HS-5 (cell line): ENCODE data around the gene ARAF.
"Not testable (repeated sequence)": the region's sequence is repeated elsewhere in the genome, so short reads cannot be mapped to it uniquely, and the experiment has no call there.

Experiments used
- DNase-seq: peaks from one replicate; pipeline ENCODE4 v3.0.0-alpha.2; 2012; ENCODE audit warnings: low read depth

ARAF gene

GRCh38 chrX:47560934-47561658, at the start of gene ARAF:
TSS of gene ARAF (plus strand) at chrX:47561205. CDS start at chrX:47562968, 1,763 bp downstream.
- peak; percentile 95 for DNase-seq

DNA sequence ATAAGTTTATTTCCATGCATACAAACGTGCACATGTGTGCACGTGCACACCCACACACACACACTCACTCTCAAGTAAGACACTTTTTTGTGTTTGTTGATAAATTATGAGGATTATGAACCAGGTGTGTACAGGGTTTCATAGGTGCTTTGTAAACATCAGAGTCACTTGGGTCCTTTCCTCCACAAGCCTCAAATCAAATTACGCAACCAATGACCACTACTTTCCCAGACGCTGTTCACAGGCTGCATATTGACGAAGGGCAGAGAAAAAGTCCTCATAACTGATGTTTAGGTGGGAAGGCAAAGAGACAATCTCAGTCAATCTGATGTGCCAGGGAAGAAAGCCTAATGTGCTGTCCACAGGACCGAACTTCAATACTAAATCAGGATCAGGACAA, 48.6 kb upstream of the ARAF start:
- DNase-seq: not testable (repeated sequence)

DNA sequence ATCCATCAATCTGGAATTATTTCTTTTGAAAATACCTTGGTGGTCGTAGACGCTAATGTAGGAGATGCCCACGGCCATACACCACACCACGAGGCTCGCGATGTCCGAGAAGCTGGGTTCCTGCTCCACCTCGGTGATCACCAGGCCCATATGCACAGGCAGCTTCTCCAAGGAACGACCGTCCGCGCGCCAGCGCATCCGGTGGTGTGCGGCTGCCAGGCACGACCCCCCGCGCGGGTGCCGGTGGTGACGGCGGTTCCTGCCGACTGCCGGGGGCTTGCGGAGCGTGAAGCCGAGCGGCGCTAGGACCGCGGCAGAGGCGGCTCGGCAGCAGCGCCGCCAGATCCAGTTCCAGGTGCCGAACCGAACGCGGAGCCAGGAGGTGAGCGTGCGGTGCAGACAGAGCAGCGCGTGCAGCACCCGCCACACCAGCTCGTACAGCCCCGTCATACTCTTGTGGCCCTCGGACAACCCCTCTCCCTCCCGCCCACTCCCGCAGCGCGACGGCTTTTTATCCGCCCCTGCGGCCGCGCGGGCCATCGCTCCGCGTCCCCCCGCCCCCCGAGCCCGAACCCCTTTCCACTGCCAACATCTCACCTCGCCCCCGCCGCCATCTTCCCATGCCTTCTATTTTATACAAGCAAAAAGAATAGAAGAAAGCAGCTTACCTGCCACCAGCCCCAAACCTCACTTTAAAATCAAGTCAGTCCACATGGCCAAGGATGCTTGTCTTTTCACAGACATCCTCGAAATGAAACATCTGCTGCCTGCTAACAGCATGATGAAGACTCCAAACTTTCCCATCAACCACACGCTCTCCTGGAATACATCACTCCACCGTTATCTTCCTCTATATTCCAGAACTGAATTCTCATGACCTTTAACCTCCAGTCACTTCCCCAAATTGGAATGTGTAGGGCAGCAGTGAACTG, 47.7 kb upstream of the ARAF start:
- DNase-seq: not testable (repeated sequence)

DNA sequence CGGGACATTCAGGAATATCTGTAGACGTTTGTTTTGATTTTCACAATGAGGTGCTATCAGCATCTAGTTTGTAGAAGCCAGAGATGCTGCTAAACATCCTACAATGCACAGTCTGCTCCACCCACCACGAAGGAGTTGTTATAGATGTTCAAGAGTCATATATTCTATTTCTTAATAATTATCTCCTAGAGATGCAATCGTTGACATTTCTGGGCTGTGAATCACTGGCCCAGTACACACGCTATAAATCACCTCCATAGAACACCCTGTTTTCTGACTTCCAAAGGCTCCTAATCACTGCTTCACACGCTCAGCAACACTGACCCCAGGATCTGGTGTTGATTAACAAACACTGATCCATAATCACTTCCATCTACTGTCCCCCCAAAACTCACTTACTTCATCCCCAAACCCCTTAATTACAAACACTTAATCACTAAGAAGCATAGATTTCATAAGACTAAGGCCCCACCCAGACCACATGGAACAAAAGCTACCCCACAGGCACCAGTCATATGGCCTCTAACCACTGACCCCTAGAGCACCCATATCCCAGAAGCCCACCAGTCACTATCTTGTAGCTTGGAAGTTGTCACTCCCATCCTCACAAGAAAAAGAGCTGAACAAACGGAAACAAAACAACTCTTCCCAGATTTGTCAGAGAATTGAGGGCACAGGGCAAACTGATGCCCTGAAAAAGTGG, 46.3 kb upstream of the ARAF start:
- DNase-seq: peak; percentile 50

- no peak for DNase-seq
These were observed 44.9 kb upstream of the ARAF start for GRCh38 chrX:47515941-47516665.

GRCh38 chrX:47518144-47518543, 42.9 kb upstream of the ARAF start:
- DNase-seq: no peak

DNA sequence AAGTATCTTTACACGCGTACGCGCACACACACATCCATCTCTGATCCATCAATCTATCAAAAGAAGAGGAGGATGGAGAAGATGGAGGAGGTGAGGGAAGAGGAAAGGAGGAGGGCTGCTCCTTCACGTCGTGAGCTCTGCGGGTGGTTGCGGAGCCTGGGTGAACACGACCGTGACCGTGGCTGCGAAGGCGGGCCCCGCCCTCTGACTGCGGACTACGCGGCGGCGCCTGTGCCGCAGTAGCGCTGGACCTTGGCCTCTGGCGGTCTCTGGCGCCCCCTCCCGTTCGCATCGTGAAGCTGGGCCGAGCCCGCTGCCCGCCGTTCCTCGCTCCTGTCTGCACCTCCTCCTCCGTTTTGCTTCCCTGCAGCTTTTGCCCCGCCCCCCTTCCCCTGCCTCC, 37.7 kb upstream of the ARAF start:
- DNase-seq: no peak

GRCh38 chrX:47523713-47524166, 37.3 kb upstream of the ARAF start:
- no peak for DNase-seq

GRCh38 chrX:47529548-47529947, 31.5 kb upstream of the ARAF start:
- DNase-seq: no peak

- DNase-seq: no peak
These were observed 31.0 kb upstream of the ARAF start for GRCh38 chrX:47530049-47530448.

DNA sequence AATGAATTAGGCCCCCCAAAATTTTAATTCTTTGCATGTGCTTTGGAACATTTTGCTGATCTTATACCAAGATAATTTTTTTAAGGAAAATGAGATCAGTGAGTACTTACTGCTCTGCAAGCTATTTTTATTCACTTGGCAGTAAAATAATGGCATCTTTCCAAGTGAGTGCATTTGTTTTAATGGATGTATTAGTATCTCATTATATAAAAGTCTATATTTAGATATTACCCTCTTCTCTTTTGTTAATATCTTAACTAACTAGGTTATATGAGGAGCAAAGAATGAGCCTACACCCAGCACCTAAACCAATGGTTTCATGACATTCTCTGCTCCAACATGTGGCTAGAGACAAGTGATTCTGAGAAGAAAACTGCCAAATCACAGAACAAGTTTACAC, 21.1 kb upstream of the ARAF start:
- no peak for DNase-seq

- peak; percentile 63 for DNase-seq
These were observed 20.1 kb upstream of the ARAF start for GRCh38 chrX:47540754-47541538.

GRCh38 chrX:47543496-47543895, 17.5 kb upstream of the ARAF start:
- no peak for DNase-seq

DNA sequence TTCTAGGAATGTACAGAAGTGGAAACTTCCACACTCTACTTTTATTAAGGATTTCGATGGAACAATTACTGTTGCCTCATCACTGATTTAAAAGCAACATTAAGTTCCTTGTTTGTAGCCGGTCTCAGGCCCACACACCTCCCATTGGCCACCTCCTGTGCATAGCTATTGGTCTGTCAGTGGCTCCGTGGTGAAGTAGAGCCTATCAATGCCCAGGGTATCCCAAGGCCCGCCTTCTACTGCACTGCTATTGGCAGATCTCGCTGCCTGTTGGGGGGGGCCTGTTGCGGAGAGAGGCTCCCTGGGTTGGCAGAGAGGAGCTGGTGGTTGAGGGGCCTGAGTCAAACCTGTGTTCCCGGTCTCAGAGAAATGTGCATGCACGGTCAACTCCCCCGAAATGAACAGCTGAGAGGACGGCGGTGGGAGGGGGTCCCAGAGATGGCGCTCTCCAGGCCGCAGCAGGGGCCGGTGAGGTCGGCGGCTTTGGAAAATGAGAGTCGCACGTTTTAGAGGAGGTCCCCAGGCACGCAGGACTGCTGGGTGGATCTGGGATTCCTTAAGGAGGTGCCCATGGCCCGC, 4.9 kb upstream of the ARAF start:
- peak; percentile 53 for DNase-seq

DNA sequence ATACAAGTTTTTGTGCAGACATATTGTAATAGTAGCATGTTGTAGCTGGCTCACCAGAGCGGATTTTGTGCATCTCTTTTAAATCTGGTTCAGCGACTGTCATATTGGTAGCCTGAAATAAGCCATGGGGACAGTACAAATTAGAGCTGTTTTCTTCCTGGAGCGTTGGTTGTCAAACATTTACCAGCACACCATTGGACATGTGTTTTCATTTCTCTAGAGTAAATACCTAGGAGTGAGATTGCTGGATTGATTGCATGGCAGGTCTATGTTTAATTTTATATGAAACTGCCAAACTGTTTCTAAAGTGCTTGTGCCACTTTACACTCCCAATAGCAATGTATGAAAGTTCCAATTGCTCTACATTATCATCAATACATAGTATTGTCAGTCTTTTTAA, 2.6 kb upstream of the ARAF start:
- DNase-seq: no peak

- no peak for DNase-seq
These were observed 649 bp upstream of the ARAF start for GRCh38 chrX:47560179-47560933.

GRCh38 chrX:47561659-47562151, 700 bp downstream of the ARAF start:
- DNase-seq: no peak

- DNase-seq: no peak
These were observed 1.7 kb downstream of the ARAF start for GRCh38 chrX:47562615-47563243.

DNA sequence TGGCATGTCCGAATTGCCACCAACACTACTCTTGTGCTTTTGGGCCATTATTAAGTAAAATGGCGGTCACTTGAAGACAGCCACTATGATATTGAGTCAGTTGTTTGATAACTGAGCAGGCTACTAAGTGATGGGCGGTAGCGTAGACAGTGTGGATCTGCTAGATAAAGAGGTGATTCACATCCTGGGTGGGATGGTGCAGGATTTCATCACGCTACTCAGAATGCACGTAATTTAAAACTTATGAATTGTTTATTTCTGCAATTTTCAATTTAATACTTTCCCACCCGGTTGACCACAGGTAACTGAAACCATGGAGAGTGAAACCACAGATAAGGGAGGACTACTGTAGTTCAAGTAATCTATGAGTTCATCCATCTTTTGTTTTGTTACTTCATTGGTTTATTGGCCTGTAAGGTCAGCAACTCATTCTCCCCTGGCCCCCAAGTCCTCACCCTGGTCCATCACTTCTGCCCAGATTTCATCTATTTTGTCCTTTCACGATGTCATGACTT, 2.9 kb downstream of the ARAF start:
- no peak for DNase-seq
